Trophoblast cell (in vitro differentiated cells and primary cell): ENCODE results near the gene MYO5A.
A peak's percentile ranks its signal among the peaks of the same experiment; 100 is the strongest.

Source experiments
- DNase-seq, 2 donors: peaks; one replicate each; pipeline ENCODE4 v3.0.0-alpha.2; 2016
- H2AFZ ChIP-seq: 2 replicates; pipeline ENCODE4 v1.6.1; 2013; ENCODE audit warnings: low read length, moderate library complexity, mild to moderate bottlenecking; ENCODE audit not compliant: insufficient read depth, poor library complexity
- H2AK5ac ChIP-seq: 2 replicates; pipeline ENCODE4 v1.6.1; 2013; ENCODE audit warnings: mild to moderate bottlenecking, low read length
- H2BK120ac ChIP-seq: 2 replicates; pipeline ENCODE4 v1.6.1; 2013; ENCODE audit warnings: low read length, mild to moderate bottlenecking, moderate library complexity; ENCODE audit not compliant: insufficient read depth, poor library complexity
- H2BK12ac ChIP-seq: 2 replicates; pipeline ENCODE4 v1.6.1; 2013; ENCODE audit warnings: mild to moderate bottlenecking, low read length, moderate library complexity
- H2BK5ac ChIP-seq: 2 replicates; pipeline ENCODE4 v1.6.1; 2013; ENCODE audit warnings: low read length, low read depth, moderate library complexity, mild to moderate bottlenecking; ENCODE audit not compliant: poor library complexity
- H3K14ac ChIP-seq: 2 replicates; pipeline ENCODE4 v1.6.1; 2013; ENCODE audit warnings: mild to moderate bottlenecking, low read length
- H3K18ac ChIP-seq: 2 replicates; pipeline ENCODE4 v1.6.1; 2013; ENCODE audit warnings: mild to moderate bottlenecking, low read length
- H3K23ac ChIP-seq: 2 replicates; pipeline ENCODE4 v1.6.1; 2013; ENCODE audit warnings: low read length
- H3K27ac ChIP-seq: 2 replicates; pipeline ENCODE4 v1.5.1; 2013; ENCODE audit warnings: low read depth, mild to moderate bottlenecking, inconsistent platforms, low read length, moderate library complexity
- H3K27me3 ChIP-seq: 2 replicates; pipeline ENCODE4 v1.6.1; 2013; ENCODE audit warnings: inconsistent platforms, mild to moderate bottlenecking, low read length, moderate library complexity; ENCODE audit not compliant: insufficient read depth
- H3K36me3 ChIP-seq, 2 experiments: 1 replicate in 1 of 2; 2 replicates in 1 of 2; pipeline ENCODE4 v1.6.1; 2013; ENCODE audit warnings: low read length in 2 of 2, mild to moderate bottlenecking in 2 of 2, moderate library complexity in 1 of 2; ENCODE audit not compliant: insufficient read depth in 2 of 2, control insufficient read depth in 1 of 2
- H3K4ac ChIP-seq: 2 replicates; pipeline ENCODE4 v1.6.1; 2013; ENCODE audit warnings: low read depth, mild to moderate bottlenecking, low read length, moderate library complexity
- H3K4me1 ChIP-seq, 2 experiments: 1 replicate in 1 of 2; 2 replicates in 1 of 2; pipeline ENCODE4 v1.6.1; 2013; ENCODE audit warnings: low read length in 2 of 2, mild to moderate bottlenecking in 2 of 2, moderate library complexity in 1 of 2; ENCODE audit not compliant: insufficient read depth in 2 of 2, control insufficient read depth in 1 of 2
- H3K4me2 ChIP-seq: 2 replicates; pipeline ENCODE4 v1.6.1; 2013; ENCODE audit warnings: inconsistent platforms, mild to moderate bottlenecking, low read length, moderate library complexity
- H3K4me3 ChIP-seq: 2 replicates; pipeline ENCODE4 v1.5.1; 2013; ENCODE audit warnings: mild to moderate bottlenecking, low read depth, low read length, inconsistent platforms
- H3K79me1 ChIP-seq: one replicate; pipeline ENCODE4 v1.6.1; 2013; ENCODE audit warnings: low read length
- H3K79me2 ChIP-seq: 2 replicates; pipeline ENCODE4 v1.6.1; 2013; ENCODE audit warnings: low read length, mild to moderate bottlenecking; ENCODE audit not compliant: control insufficient read depth, insufficient read depth, poor library complexity
- H3K9ac ChIP-seq: 2 replicates; pipeline ENCODE4 v1.6.1; 2013; ENCODE audit warnings: mild to moderate bottlenecking, low read length
- H3K9me3 ChIP-seq: 2 replicates; pipeline ENCODE4 v1.6.1; 2013; ENCODE audit warnings: low read depth, mild to moderate bottlenecking, control low read depth, inconsistent platforms, low read length; ENCODE audit not compliant: insufficient read depth
- H4K12ac ChIP-seq: 2 replicates; pipeline ENCODE4 v1.6.1; 2013; ENCODE audit warnings: low read depth, mild to moderate bottlenecking, low read length, moderate library complexity
- H4K8ac ChIP-seq: 2 replicates; pipeline ENCODE4 v1.6.1; 2013; ENCODE audit warnings: low read depth, mild to moderate bottlenecking, low read length, moderate library complexity
- H4K91ac ChIP-seq: one replicate; pipeline ENCODE4 v1.6.1; 2013; ENCODE audit warnings: low read depth, mild to moderate bottlenecking, low read length, moderate library complexity
- WGBS: extraction: QIAGEN DNeasy Blood & Tissue Kit; methylation state at CpG from one replicate; pipeline ENCODE4 v1.1.7; 2013; ENCODE audit warnings: missing lambda C conversion rate; ENCODE audit not compliant: insufficient read length, insufficient coverage; ENCODE audit errors: extremely low coverage; 5-methylcytosine and 5-hydroxymethylcytosine counted together

The MYO5A gene

GRCh38 chr15:52558196-52558595 lies 29.5 kb upstream of the MYO5A start:
- Histone ChIP-seq H3K79me2 (peaks cover 6% of the 10 kb centered on the region), H3K4me3 (no peak overlapping the region), H2BK5ac (no peak overlapping the region), H3K4me2 (no peak overlapping the region), H3K9me3 (no peaks in the 10 kb centered on the region), H3K23ac (no peak overlapping the region), H3K4me1 (peaks cover 0 to 2% of the 10 kb centered on the region in 2 experiments), H2AK5ac (no peak overlapping the region), H3K18ac (no peak overlapping the region), H3K27me3 (no peaks in the 10 kb centered on the region), H4K12ac (no peak overlapping the region), H3K79me1 (no peaks in the 10 kb centered on the region), H3K36me3 (peaks cover 2 to 4% of the 10 kb centered on the region in 2 experiments), H4K91ac (peak overlapping the region; percentile 45), H3K27ac (peak overlapping the region; percentile 53), H2BK120ac (no peak overlapping the region), H2AFZ (no peak overlapping the region), H3K14ac (no peak overlapping the region), H4K8ac (no peak overlapping the region), H3K9ac (no peak overlapping the region), H2BK12ac (no peak overlapping the region), H3K4ac (no peak overlapping the region)
- no CpG with 5 or more reads among the region's 5 CpGs for WGBS
- peak; percentile 43 to 50 for DNase-seq

GRCh38 chr15:52557274-52557641 lies 28.6 kb upstream of the MYO5A start:
- DNase-seq, result no peak
- Histone ChIP-seq H2AK5ac (no peak overlapping the region), H3K36me3 (peaks cover 1 to 2% of the 10 kb centered on the region in 2 experiments), H3K18ac (no peak overlapping the region), H3K4me1 (peaks cover 0 to 2% of the 10 kb centered on the region in 2 experiments), H3K79me1 (no peaks in the 10 kb centered on the region), H3K27me3 (no peaks in the 10 kb centered on the region), H3K14ac (no peak overlapping the region), H4K91ac (no peak overlapping the region), H3K9ac (no peak overlapping the region), H3K23ac (no peak overlapping the region), H3K9me3 (no peaks in the 10 kb centered on the region), H3K4me3 (no peak overlapping the region), H2BK120ac (no peak overlapping the region), H3K79me2 (peaks cover 4% of the 10 kb centered on the region), H3K4me2 (no peak overlapping the region), H2AFZ (no peak overlapping the region), H3K27ac (no peak overlapping the region), H2BK12ac (no peak overlapping the region), H3K4ac (no peak overlapping the region), H4K8ac (no peak overlapping the region), H2BK5ac (no peak overlapping the region), H4K12ac (no peak overlapping the region)

GRCh38 chr15:52556524-52557273 lies 28.0 kb upstream of the MYO5A start:
- Histone ChIP-seq H4K12ac (no peak overlapping the region), H2AK5ac (no peak overlapping the region), H2BK12ac (no peak overlapping the region), H3K23ac (no peak overlapping the region), H4K8ac (no peak overlapping the region), H3K27me3 (no peaks in the 10 kb centered on the region), H2AFZ (no peak overlapping the region), H3K4me2 (no peak overlapping the region), H3K27ac (no peak overlapping the region), H3K9me3 (no peaks in the 10 kb centered on the region), H3K79me1 (no peaks in the 10 kb centered on the region), H3K4me3 (no peak overlapping the region), H3K36me3 (peaks cover 3 to 5% of the 10 kb centered on the region in 2 experiments), H2BK120ac (no peak overlapping the region), H3K18ac (no peak overlapping the region), H2BK5ac (no peak overlapping the region), H3K4me1 (peaks cover 0 to 2% of the 10 kb centered on the region in 2 experiments), H4K91ac (no peak overlapping the region), H3K9ac (no peak overlapping the region), H3K4ac (no peak overlapping the region), H3K14ac (no peak overlapping the region), H3K79me2 (peaks cover 4% of the 10 kb centered on the region)
- WGBS, result no CpG with 5 or more reads among the region's 3 CpGs
- no peak for DNase-seq

- Histone ChIP-seq H3K27me3 (no peaks in the 10 kb centered on the region), H3K9me3 (no peaks in the 10 kb centered on the region), H2BK5ac (no peak overlapping the region), H3K14ac (no peak overlapping the region), H3K4me2 (no peak overlapping the region), H3K79me1 (no peaks in the 10 kb centered on the region), H3K4me3 (no peak overlapping the region), H4K12ac (no peak overlapping the region), H4K8ac (no peak overlapping the region), H3K79me2 (no peaks in the 10 kb centered on the region), H3K36me3 (peaks cover 6 to 8% of the 10 kb centered on the region in 2 experiments), H2AFZ (no peak overlapping the region), H3K4ac (no peak overlapping the region), H3K27ac (no peak overlapping the region), H3K9ac (no peak overlapping the region), H2BK120ac (no peak overlapping the region), H3K18ac (no peak overlapping the region), H2BK12ac (no peak overlapping the region), H2AK5ac (no peak overlapping the region), H3K23ac (no peak overlapping the region), H4K91ac (no peak overlapping the region), H3K4me1 (no peaks in the 10 kb centered on the region)
- WGBS, result no CpG with 5 or more reads among the region's 2 CpGs
- DNase-seq, result no peak
Measured at GRCh38 chr15:52552303-52552702, 23.6 kb upstream of the MYO5A start.
